AG09309 (cell line): ENCODE results near the gene PTPRCAP.
A peak's percentile ranks its signal among the peaks of the same experiment; 100 is the strongest.

Experiments
- DNase-seq: peaks from one replicate; pipeline ENCODE4 v3.0.0-alpha.2; 2010; ENCODE audit warnings: low read depth
- H3K4me3 ChIP-seq: 2 replicates; pipeline ENCODE4 v1.5.1; 2011; ENCODE audit warnings: mild to moderate bottlenecking, low read depth, low read length, moderate library complexity; ENCODE audit not compliant: control insufficient read depth
- CTCF ChIP-seq: IDR thresholded peaks from 2 replicates; pipeline ENCODE4 v1.5.1; 2011; ENCODE audit warnings: mild to moderate bottlenecking, low read depth, low read length, inconsistent platforms; ENCODE audit not compliant: insufficient read depth, control insufficient read depth; ENCODE audit errors: missing control alignments

Gene PTPRCAP

GRCh38 chr11:67421430-67422031, 16.0 kb downstream of the PTPRCAP start:
- TF ChIP-seq CTCF: no peak
- no peak for DNase-seq

GRCh38 chr11:67420646-67421429, 16.6 kb downstream of the PTPRCAP start:
- peak; percentile 20 for DNase-seq
- TF ChIP-seq CTCF: no peak
- H3K4me3 ChIP-seq: peak overlapping the region; percentile 36

More at GRCh38 chr11:67421430-67422031, 16.0 kb downstream of the PTPRCAP start:
- peak overlapping the region; percentile 21 for H3K4me3 ChIP-seq

- TF ChIP-seq CTCF: no peak
- H3K4me3 ChIP-seq: peak overlapping the region; percentile 36
- no peak for DNase-seq
These were observed 17.3 kb downstream of the PTPRCAP start for GRCh38 chr11:67420147-67420645.

- no peak overlapping the region for H3K4me3 ChIP-seq
- DNase-seq: no peak
- no peak for TF ChIP-seq CTCF
These were observed 18.0 kb downstream of the PTPRCAP start for GRCh38 chr11:67419325-67420049.

- no peak for TF ChIP-seq CTCF
- H3K4me3 ChIP-seq: no peak overlapping the region
- no peak for DNase-seq
These were observed 18.8 kb downstream of the PTPRCAP start for GRCh38 chr11:67418476-67419281.

GRCh38 chr11:67417425-67417824, 20.1 kb downstream of the PTPRCAP start:
- TF ChIP-seq CTCF: no peak
- no peak for DNase-seq
- no peak overlapping the region for H3K4me3 ChIP-seq
